Inferior parietal cortex (tissue), 1 donor: ENCODE results near the gene ATAD3B.
A peak's percentile ranks its signal among the peaks of the same experiment; 100 is the strongest.
"Not testable (repeated sequence)": the region's sequence is repeated elsewhere in the genome, so short reads cannot be mapped to it uniquely, and the experiment has no call there.

Experiments
- DNase-seq: peaks from one replicate; pipeline ENCODE4 v3.0.0-alpha.2; 2016; ENCODE audit errors: extremely low spot score

Gene ATAD3B

GRCh38 chr1:1471389-1472052, at the start of gene ATAD3B:
Gene ATAD3B, plus strand, starts transcription at chr1:1471765. Its CDS starts 120 bp downstream, at chr1:1471885.
- peak; percentile 96 for DNase-seq

- no peak for DNase-seq
These were observed 49.6 kb upstream of the ATAD3B start for GRCh38 chr1:1421907-1422464.

- DNase-seq = no peak
These were observed 48.9 kb upstream of the ATAD3B start for GRCh38 chr1:1422465-1423244.

GRCh38 chr1:1423245-1423597, 48.3 kb upstream of the ATAD3B start:
- no peak for DNase-seq

DNA sequence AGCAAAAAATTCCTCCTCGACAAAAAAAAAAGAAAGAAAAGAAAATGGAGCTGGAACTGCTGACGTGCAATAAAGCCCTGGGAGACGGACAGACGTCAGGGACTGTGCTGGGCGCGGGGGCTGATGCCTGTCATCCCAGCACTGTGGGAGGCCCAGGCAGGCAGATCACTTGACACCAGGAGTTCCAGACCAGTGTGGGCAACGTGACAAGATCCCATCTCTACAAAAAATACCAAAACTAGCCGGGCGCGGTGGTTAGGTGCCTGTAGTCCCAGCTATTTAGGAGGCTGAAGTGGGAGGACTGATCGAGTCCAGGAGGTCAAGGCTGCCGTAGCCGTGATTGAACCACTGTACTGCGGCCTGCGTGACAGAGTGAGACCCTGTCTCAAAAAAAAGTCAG, 46.9 kb upstream of the ATAD3B start:
- no peak for DNase-seq

GRCh38 chr1:1425426-1425752, 46.2 kb upstream of the ATAD3B start:
- no peak for DNase-seq

- DNase-seq = peak; percentile 51
These were observed 45.6 kb upstream of the ATAD3B start for GRCh38 chr1:1425753-1426495.

GRCh38 chr1:1426496-1427105, 45.0 kb upstream of the ATAD3B start:
- peak; percentile 55 for DNase-seq

GRCh38 chr1:1427106-1427819, 44.3 kb upstream of the ATAD3B start:
- DNase-seq = no peak

GRCh38 chr1:1427820-1428148, 43.8 kb upstream of the ATAD3B start:
- DNase-seq = no peak

- DNase-seq = no peak
These were observed 43.4 kb upstream of the ATAD3B start for GRCh38 chr1:1428174-1428573.

- not testable (repeated sequence) for DNase-seq
These were observed 42.6 kb upstream of the ATAD3B start for GRCh38 chr1:1428967-1429366.

GRCh38 chr1:1429671-1430073, 41.9 kb upstream of the ATAD3B start:
- no peak for DNase-seq

- DNase-seq = no peak
These were observed 41.2 kb upstream of the ATAD3B start for GRCh38 chr1:1430114-1430982.

DNA sequence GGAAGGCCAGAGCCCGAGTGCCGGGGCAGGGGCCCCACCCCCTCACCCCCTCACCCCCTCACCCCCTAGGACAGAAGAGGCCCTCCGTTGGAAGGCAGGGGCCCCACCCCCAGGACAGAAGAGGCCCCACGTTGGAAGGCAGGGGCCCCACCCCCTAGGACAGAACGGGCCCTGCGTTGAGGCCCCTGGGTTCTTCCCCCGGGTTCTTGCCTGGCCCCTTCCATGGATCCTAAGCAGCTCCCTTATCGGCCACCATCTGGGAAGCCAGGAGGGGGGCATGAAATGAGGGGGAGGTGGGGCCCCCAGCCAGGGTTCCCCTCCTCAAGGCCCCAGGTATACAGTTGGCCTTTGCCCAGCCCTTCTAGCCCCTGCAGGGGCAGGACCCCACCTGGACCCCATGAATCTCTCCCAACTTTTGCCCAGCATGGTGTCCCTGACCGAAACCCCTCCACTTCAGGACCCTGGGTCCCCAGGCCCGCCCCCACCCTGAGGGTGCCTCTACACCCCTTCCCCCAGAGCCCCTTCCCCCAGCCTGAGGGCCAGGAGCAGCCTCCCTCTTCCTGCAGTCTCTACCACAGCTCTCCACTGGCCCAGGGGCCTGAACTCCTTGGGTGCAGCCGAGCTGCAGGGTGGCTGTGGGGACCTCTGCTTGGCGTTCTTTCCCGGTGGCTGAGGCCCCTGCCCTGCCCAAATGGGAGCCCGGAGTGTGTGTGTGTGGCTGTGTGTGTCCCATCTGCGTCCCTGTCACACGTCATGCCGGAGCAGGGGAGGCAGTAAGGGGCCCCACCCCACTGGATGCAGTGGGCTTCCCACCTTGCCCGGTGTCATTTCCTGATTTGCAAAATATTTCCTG, 40.3 kb upstream of the ATAD3B start:
- DNase-seq = no peak

GRCh38 chr1:1431845-1432273, 39.7 kb upstream of the ATAD3B start:
- no peak for DNase-seq

DNA sequence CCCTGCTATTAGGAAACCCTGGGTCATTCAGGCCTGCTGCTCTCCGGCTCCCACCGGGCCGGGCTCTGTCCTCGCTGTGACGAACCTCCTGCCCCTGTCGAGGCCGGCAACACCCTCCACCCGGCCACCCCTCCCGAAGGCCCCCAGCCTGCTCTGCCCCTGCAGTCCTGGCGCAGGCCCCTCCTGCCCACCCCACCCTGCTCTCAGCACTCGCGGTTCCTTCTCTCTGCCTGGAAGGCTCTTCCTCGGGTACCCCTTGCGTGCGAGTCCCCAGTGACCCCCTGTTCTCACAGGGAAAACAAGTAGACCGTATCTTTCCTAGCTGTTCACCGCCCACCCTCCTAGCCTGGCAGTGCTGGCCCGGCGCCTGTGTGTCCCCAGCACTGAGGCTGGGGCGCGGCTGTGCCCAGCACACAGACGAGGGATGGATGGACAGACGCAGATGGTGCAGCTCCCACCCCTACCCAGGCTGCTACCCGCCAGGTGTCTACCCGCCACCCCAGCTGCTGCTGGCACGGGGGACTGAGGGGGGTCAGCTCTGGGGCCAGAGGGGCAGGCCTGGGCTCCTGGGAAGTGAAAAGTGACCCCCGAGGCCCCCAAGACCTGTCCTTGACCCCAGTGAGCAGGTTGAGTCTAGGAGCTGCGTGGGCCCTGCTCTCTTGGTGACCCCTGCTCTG, 39.2 kb upstream of the ATAD3B start:
- DNase-seq = no peak

DNA sequence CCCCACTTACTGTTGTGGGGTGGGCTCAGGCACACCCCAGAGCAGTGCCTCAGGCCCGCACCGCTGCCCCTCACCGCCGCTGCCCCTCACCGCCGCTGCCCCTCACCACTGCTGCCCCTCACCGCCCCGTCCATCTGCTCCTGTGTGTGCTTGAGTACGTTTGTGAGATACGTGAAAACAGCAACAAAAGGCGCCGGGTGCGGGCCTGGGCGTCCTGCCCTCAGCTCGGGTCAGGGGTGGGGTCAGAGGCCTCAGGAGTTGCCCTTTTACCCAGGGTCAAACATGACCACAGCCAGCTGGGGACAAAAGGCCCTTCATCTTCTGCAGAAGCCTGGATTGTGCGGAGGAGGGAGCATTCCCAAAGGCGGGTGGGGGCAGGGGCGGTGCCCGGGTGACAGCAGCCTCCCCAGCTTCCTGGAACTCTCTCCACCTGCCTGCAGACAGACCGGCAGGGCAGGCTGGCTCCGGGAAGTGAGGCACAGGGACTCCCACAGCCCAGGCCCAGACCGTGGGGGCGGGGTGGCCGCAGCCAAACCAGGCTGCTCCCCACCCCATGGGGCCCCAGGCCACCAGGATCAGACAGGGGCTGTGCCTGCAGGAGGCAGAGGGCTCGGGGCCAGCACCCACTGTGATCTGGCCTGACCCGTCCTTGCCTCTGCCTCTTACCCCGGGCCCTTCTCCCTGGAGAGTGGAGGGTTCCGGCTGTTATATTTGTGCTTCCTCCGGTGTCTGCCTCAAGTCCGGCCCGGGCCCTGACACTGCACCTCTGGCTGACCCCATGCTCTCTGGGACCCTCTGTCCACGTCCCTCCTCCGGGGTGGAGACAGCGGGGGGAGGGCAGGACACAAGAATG, 38.4 kb upstream of the ATAD3B start:
- peak; percentile 60 for DNase-seq
